HG02571 (cell line): ENCODE results near the gene TRPM2.
"Not testable (repeated sequence)": the region's sequence is repeated elsewhere in the genome, so short reads cannot be mapped to it uniquely, and the experiment has no call there.

Experiments
- ATAC-seq: cut with Tn5 transposase; IDR thresholded peaks from one replicate; pipeline ENCODE4 v1.9.1; 2021; ENCODE audit warnings: mild to moderate bottlenecking, moderate library complexity; ENCODE audit not compliant: unreplicated experiment

The TRPM2 gene

DNA sequence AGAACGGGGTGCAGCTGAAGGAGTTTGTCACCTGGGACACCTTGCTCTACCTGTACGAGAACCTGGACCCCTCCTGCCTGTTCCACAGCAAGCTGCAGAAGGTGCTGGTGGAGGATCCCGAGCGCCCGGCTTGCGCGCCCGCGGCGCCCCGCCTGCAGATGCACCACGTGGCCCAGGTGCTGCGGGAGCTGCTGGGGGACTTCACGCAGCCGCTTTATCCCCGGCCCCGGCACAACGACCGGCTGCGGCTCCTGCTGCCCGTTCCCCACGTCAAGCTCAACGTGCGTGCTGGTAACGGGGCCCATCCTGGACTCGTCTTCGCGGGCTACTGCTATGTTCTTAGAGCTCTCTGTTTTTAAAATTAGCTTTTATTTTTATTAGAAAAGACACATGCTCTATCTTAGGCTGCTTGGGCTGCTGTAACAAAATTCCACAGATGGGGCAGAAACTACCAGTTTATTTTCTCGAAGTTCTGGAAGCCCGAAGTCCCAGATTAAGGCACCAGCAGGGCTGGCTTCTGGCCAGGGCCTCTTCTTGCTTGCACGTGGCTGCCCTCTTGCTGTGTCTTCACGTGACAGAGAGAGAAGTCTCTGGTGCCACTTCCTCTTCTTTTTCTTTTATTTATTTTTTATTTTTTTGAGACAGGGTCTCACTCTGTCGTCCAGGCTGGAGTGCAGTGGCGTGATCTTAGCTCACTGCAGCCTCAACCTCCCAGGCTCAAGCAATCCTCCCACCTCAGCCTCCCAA is 38.1 kb downstream of the TRPM2 start:
- no peak for ATAC-seq

DNA sequence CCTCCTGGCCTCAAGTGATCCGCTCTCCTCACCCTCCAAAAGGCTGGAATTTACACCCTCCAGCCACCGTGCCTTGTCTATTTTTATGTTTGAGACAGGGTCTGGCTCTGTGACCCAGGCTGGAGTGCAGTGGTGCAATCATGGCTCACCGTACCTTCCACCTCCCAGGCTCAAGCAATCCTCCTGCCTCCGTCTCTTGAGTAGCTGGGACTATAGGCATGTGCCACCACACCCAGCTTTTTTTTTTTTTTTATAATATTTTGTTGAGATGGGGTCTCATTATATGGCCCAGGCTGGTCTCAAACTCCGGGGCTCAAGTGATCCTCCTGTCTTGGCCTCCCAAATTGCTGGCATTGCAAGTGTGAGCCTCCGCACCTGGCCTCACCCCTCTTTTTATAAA is 38.8 kb downstream of the TRPM2 start:
- no peak for ATAC-seq

DNA sequence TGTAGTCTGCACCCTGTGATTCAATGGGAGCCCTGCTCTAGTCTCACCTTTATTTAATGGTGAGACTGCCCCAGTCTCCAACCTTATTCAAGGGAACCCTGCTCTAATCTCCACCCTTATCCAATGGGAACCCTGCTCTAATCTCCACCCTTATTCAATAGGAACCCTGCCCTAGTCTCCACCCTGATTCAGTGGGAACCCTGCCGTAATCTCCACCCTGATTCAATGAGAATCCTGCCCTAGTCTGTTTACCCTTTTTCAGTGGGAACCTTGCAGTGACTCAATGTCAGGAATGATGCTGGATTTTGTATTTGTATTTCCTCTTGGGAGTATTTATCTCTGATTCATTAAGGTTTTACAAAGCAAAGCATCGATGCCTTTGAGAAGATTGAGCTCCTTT is 39.5 kb downstream of the TRPM2 start:
- ATAC-seq = no peak

DNA sequence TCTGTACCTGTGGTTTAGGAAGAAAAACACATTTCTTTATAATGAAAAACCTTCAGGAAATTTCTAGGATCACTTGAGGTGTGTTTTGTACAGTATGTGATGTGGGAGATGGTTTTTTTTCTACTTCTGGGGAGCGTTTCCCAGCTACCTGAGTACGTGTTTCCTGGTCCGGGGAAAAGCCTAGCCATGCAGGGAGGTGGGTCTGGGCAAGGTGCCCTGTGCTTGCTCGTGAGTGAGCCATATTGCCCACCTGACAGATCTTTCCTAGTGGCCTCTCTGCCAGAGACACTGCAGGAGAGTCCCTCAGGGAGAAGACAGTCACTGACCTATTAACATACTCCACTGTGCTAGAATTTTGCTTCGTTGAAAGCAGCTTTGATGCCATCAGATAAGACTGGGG is 41.3 kb downstream of the TRPM2 start:
- no peak for ATAC-seq

DNA sequence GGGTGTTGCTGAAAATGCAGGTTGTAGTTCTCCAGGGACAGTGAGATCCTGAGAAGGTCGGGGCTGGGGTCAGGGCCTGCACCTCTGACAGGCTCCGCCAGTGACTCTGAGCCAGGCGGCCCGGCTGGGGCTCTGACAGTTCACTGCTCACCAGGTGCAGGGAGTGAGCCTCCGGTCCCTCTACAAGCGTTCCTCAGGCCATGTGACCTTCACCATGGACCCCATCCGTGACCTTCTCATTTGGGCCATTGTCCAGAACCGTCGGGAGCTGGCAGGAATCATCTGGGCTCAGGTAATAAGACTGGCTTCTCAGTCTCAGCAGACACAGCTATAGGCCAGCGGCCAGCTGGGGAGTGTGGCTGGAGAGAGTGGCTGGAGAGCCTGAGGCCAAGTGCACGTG is 41.8 kb downstream of the TRPM2 start:
- ATAC-seq = no peak

DNA sequence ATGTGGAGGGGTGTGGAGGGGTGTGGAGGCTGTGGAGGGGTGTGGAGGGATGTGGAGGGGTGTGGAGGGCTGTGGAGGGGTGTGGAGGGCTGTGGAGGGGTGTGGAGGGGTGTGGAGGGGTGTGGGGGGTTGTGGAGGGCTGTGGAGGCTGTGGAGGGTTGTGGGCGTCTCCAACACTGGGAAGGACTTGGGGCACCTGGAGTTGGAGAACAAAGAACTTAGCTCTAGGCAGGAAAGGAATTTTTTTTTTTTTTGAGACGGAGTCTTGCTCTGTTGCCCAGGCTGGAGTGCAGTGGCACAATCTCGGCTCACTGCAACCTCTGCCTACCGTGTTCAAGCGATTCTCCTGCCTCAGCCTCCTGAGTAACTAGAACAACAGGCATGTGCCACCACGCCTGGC is 43.4 kb downstream of the TRPM2 start:
- not testable (repeated sequence) for ATAC-seq

DNA sequence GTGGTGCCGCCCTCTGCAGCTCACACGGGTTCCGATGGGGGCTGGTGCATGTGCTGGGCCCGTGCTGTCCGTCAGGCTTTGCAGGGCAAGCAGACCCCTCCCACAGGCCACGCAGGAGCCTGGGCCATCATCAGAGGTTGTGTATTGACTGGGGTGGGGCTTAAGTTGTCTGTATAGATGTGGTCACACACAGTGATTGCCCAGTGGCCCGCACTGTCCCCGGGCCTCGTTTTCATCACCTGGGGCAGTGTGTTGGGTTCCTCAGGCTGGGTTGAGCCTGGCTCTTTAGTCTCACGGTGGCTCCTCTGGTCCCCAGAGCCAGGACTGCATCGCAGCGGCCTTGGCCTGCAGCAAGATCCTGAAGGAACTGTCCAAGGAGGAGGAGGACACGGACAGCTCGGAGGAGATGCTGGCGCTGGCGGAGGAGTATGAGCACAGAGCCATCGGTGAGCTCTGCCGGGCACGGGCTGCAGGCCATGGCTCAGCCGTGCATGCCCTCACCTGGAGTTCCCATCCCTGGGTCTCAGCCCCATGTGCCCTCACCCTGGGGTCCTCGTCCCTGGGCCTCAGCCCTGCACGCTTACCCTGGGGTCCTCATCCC is 44.1 kb downstream of the TRPM2 start:
- ATAC-seq = no peak

DNA sequence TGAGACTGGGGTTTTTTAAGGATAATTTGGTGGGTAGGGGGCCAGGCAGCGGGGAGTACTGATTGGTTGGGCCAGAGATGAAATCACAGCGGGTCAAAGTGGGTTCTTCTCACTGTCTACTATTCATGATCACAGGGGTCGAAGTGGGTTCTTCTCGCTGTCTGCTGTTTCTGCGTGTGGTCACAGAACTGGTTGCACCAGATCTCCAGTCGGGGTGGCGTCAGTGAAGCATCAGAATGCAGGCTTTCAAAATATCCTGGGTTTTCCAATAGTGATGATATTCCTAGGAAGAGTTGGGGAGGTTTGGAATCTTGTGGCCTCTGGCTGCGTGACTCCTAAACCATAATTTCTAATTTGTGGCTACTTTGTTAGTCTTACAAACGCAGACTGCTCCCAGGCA is 45.1 kb downstream of the TRPM2 start:
- ATAC-seq = no peak

DNA sequence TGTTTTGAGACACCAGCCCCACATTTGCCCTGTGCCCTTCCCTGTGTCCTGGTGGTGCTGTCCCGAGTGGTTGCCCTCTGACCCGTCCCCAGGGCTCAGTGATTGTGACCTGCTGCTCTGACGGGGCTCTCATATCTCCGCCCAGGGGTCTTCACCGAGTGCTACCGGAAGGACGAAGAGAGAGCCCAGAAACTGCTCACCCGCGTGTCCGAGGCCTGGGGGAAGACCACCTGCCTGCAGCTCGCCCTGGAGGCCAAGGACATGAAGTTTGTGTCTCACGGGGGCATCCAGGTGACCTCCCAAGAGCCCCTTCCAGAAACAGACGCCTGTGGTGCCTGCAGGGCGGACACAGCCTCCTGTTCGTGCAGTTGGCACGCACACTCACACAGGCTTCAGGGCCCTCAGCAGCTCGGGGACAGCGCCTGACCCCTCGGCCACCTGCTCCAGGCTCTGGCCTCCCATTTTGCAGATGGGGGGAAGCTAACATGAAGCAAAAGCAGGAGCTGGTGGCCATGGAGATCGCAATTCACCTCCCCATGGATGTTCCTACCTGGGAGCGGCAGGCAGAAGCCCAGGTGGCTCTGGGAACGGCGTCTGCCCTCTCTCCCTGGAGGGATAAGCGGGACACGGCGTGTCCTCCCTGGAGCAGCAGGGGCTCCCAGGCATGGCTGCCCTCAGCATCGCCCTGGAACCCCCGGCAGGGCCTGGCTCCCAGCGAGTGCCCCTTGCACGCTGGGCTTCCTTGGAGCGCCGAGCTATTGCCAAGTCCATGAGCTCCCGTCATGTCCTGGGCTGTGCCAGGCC is 45.9 kb downstream of the TRPM2 start:
- no peak for ATAC-seq

DNA sequence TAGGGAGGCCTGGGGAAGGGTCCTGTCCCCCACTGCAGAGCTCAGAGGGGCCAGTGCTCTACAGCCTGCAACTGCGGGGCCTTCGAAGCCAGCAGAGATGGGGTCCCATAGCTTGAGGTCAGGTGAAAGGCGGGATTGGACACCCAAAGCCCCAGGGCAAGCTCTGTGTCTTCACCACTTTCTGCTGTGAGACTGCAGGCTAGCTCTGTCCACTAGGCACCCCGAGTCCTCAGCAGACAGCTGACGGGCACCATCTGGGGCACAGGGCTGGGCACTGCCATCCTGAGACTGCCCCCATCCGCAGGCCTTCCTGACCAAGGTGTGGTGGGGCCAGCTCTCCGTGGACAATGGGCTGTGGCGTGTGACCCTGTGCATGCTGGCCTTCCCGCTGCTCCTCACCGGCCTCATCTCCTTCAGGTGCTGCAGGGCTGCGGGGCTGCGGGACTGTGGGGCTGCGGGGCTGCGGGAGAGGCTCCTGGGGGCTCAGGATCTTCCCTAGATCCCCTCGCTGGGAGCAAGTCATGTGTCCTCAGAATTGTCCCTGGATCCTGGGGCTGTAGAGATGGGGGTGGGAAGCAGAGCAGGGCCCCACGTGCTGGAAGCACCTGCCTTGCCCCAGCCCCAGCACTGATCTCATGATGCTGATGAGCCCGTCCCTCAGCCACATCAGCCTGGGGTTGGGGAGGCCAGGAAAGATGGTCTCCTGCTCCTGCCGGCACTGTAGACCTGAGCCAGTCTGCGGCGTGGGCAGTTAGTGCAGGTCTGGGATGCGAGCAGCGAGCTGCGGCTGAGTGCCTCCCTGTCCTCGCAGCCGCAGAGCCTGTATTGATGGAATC is 46.8 kb downstream of the TRPM2 start:
- ATAC-seq = no peak

DNA sequence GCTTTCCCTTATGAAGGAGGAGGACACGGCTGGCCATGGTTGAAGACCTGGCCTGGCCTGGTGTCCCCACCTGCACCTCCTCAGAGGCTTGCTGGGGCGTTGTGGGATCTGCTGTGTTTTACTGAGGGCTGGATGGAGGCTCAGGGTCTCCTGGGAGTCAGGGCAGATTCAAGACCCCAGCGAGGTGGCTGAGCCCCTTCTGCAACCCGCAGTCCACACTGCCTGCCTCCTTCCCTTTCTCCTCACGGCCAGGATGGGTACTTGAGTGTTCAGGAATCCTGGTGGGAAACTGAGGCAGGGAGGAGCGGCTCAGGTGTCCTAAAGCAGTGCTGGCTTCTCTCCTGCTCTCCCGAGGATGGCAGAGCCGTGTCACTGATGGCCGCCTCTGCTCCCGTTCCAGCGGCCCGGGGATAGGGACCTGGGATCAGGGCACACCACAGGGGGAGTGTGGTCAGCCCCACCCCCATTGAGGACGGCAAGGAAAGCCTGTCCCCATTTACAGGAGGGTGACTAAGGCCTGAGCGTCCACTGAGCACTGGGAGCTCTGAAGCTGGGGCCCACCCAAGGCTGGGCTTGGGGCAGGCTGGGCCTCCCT is 47.5 kb downstream of the TRPM2 start:
- no peak for ATAC-seq

DNA sequence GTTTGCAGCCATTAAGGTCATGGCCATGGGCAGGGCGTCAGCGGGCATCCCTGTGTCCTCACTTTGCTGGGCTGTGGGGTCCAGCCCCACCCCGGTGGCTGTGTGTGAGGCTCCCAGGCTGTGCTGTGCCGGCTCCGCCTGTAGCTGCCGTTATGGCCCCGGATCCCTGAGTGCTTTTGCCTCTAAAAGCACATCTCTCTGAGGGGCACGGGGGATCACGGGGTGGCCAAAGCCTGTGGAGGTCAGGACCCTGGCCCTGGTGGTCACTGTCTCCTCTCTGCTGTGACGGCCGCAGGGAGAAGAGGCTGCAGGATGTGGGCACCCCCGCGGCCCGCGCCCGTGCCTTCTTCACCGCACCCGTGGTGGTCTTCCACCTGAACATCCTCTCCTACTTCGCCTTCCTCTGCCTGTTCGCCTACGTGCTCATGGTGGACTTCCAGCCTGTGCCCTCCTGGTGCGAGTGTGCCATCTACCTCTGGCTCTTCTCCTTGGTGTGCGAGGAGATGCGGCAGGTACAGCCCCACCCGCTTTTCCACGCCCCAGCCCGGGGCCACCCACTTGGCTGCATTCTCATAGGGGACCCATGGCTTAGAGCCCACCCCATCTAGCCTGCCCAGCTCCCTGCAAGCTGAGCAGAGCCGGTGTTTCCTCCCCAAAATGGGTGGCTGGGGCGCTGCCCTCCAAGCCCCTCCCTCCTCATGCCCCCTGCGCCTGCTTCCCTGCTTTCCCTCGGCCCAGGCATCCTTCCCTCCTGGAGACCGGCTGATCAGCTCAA is 48.2 kb downstream of the TRPM2 start:
- ATAC-seq = no peak

DNA sequence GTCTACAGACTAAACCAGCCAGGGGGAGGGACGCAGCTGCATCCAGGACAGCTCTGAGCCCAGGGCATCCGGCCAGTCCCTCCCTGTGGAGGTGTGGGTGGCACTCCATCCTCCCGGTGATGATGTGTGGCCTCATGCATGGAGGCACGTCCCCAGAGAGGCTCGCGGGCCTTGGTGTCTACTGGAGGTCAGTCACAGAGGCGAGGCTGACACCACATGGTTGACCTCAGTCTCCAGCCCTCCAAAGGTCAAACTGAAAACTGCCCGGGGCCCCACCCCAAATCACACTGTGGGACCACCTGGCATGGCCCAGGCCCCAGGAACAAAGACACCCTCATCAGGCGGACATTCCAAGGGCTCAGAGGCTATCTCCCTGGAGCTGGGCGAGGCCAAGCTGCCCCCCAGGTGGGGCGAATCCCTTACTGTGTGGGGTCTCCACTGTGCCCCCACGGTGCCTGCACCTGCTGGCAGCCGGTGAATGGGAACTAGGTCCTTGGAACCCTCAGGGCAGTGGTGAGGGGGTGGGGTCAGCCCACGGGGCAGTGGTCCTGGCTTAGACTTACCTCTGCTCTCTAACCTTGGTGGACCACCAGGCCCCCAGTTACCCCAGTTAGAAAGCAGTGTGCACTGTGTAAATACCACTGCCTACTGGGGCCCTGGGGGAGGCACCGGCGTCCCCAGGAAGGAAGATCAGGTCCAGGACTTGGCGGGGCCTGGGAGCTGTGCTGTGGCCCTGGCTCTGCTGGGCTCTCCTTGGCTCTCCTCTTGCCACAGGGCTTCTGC is 49.1 kb downstream of the TRPM2 start:
- ATAC-seq = no peak

DNA sequence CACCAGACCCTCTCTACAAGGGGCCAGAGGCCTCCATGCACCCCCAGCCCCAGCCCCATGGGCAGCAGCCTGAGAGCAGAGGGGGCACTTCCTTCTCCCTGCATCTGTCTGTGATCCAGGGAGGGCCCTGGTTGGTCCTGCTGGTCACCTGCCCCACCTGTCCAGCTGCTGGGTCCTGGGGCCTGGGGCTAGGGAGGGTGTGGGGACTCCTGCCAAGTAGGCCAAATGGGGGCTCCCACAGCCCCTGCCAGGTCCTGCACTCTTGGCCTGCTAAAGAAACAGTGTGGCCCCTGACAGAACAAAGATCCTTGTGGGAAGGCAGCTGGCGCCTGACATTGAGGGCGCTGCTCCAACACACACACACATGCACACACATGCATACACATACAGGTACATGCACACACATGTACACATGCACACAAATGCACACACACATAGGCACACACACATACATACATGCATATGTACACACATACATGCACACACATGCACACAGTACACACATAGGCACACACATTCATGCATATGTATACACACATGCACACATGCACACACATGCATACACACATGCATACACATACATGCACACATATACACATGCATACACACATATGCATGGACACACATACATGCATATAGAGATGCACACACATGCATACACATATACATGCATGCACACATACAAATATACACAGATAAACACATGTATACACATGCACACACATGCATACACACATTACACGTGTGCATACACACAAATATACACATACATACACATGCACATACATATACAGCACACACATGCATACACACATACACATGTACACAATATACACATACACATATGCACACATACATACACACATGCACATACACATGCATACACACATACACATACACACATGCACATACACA is 49.9 kb downstream of the TRPM2 start:
- no peak for ATAC-seq

DNA sequence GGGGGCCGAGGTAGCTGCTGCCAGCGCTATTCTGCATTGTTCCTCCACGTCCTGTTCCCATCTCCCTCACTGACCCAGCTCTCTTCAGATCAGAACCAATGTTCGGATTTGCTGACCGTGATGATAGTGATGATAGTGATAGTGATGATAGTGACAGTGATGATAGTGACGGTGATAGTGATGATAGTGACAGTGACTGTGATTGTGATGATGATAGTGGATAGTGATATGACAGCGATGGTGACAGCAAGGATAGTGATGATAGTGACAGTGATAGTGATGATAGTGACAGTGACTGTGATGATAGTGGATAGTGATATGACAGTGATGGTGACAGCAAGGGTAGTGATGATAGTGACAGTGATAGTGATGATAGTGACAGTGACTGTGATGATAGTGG is 51.1 kb downstream of the TRPM2 start:
- ATAC-seq = not testable (repeated sequence)

DNA sequence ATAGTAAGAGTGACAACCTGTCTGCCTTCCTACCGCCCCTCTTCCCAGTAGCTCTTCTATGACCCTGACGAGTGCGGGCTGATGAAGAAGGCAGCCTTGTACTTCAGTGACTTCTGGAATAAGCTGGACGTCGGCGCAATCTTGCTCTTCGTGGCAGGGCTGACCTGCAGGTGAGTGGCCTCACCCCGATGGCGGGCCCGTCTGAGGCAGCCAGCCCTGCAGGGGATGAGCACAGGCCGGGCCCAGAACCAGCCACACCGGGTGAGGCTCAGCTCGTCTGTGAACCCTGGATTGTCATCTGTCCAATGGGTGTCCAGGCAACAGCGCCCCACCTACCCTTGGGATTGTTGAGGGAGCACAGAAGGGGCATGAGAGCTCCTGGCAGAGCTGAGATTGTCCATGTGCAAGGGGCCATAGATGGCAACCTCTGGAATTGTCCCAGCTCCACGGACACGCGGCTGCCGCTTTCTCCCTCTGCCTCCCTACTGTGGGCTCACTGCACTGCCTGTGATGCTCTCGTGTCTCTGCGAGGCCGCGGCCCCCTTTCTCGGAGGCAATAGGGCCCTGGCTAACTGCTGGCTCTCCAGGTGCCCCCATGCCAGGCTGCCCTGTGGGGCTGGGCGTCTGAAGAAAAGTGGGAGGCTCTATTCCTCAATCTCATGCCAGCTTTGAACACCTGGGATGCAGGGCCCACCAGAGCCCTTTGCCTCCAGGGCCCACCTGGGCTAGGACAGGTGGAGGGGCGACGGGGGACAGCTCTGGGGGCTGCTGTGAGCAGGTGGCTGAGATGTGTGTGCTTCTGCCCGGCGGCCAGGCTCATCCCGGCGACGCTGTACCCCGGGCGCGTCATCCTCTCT is 51.9 kb downstream of the TRPM2 start:
- ATAC-seq = no peak
